Femur (tissue), 1 donor: ENCODE measurements around the gene RETSAT.
"Not testable (repeated sequence)": the region's sequence is repeated elsewhere in the genome, so short reads cannot be mapped to it uniquely, and the experiment has no call there.

Experiments
- DNase-seq: peaks from one replicate; pipeline ENCODE4 v3.0.0-alpha.2; 2017

The RETSAT gene

GRCh38 chr2:85377083-85377482 is 22.8 kb upstream of the RETSAT start:
- DNase-seq: no peak

GRCh38 chr2:85376291-85377065 is 22.1 kb upstream of the RETSAT start:
- no peak for DNase-seq

GRCh38 chr2:85371045-85371444 is 16.7 kb upstream of the RETSAT start:
- no peak for DNase-seq

- no peak for DNase-seq
Observed at GRCh38 chr2:85369500-85369899, 15.2 kb upstream of the RETSAT start.

GRCh38 chr2:85368921-85369320 is 14.6 kb upstream of the RETSAT start:
- no peak for DNase-seq

DNA sequence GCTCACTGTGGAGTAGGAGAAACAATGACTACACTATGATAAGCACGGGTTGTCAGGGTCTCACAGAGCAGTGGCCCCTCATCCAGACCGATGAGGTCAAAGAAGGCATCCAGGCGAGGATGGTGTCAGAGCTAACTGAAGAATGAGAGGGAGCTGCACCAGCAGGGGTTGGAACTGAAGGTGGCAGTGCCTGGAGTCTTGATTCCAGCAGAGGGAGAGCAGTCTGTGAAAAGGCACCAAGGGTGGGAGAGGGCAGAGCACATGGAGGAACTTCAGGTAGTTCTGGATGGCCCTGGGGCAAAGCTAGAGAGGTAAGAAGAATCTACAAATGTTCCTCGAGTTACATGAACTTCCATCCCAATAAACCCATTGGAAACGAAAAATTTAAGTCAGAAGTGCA is 12.9 kb upstream of the RETSAT start:
- no peak for DNase-seq

GRCh38 chr2:85362653-85363387 is 8.5 kb upstream of the RETSAT start:
- not testable (repeated sequence) for DNase-seq

- no peak for DNase-seq
Observed at GRCh38 chr2:85357736-85358135, 3.4 kb upstream of the RETSAT start.

- DNase-seq: no peak
Observed at GRCh38 chr2:85356186-85356585, 1.9 kb upstream of the RETSAT start.

GRCh38 chr2:85355521-85355920 is 1.2 kb upstream of the RETSAT start:
- no peak for DNase-seq

DNA sequence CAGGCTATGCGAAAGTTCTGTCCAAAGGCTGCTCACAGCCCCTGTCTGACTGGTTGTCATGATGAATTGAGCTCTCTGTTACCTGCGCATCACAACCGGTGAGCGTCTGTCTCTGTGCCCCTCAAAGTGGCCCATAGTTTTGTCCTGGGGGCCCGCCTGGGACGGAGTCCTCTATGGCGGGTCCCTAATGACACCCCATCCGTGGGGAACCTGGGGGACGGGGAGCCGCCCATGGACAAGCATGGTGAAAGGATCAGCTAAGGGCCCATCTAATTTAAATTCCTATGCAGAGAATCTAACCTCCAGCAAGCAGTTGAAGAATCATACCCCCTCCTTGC is 714 bp upstream of the RETSAT start:
- DNase-seq: peak; percentile 37

GRCh38 chr2:85353876-85354285 is 447 bp downstream of the RETSAT start:
- DNase-seq: no peak

- no peak for DNase-seq
Observed at GRCh38 chr2:85347599-85347998, 6.7 kb downstream of the RETSAT start.

DNA sequence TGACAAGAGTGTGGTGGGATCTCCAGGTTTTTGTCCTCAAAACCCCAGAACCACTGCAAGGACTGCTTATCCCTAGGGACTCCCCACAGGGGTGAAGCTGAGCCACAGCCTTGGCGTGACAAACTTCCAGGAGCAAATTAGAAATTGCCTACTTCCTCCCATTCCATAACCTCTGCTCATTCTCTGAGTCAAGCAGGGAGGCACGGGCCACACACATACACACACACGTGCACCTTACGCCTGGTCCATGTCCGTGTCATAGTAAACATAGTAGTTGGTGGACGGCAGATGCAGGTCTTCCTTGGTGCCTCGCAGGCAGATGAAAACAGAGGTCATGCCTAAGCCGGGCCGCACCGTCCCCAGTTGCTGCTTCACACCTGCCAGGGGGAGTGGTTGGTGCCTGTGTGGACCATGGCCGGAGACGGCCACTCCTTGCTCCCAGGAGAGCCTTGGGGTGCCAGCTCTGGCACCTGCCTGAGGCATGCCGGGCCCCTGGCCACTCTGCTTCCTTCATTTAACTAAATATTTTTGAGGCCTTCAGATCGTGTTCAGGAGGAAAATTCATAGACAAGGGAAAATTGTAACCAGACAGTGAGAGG is 9.9 kb downstream of the RETSAT start:
- no peak for DNase-seq

- DNase-seq: not testable (repeated sequence)
Observed at GRCh38 chr2:85343207-85343895, 11.0 kb downstream of the RETSAT start.

DNA sequence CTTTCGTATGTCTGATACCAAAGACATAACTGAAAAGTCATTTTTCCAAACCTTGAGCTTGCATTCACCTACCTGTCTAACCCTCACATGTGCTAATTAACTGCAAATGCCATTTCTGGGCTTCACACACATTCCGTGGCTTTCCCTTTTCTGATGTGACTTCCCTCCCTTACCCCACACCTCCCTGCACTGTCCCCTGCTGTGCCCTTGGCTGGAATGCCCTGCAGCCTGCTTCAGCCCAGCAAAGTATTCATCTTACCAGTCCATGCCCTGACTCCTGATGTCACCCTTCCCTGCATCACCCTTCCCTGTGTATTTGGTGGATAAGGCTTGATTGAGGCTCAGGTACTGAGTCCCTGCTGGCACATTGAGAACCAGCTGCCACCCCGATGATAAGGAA is 12.2 kb downstream of the RETSAT start:
- DNase-seq: no peak

GRCh38 chr2:85341269-85342029 is 12.9 kb downstream of the RETSAT start:
- no peak for DNase-seq

- DNase-seq: no peak
Observed at GRCh38 chr2:85340034-85340892, 14.1 kb downstream of the RETSAT start.

GRCh38 chr2:85334928-85335327 is 19.4 kb downstream of the RETSAT start:
- no peak for DNase-seq

DNA sequence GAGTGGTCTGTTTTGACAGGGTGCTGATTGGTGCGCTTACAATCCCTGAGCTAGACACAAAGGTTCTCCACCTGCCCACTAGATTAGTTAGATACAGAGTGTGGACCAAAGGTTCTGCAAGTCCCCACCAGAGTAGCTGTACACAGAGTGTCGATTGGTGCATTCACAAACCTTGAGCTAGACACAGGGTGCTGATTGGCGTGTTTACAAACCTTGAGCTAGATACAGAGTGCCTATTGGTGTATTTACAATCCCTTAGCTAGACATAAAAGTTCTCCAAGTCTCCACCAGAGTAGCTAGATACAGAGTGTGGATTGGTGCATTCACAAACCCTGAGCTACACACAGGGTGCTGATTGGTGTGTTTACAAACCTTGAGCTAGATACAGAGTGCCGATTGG is 20.5 kb downstream of the RETSAT start:
- not testable (repeated sequence) for DNase-seq

DNA sequence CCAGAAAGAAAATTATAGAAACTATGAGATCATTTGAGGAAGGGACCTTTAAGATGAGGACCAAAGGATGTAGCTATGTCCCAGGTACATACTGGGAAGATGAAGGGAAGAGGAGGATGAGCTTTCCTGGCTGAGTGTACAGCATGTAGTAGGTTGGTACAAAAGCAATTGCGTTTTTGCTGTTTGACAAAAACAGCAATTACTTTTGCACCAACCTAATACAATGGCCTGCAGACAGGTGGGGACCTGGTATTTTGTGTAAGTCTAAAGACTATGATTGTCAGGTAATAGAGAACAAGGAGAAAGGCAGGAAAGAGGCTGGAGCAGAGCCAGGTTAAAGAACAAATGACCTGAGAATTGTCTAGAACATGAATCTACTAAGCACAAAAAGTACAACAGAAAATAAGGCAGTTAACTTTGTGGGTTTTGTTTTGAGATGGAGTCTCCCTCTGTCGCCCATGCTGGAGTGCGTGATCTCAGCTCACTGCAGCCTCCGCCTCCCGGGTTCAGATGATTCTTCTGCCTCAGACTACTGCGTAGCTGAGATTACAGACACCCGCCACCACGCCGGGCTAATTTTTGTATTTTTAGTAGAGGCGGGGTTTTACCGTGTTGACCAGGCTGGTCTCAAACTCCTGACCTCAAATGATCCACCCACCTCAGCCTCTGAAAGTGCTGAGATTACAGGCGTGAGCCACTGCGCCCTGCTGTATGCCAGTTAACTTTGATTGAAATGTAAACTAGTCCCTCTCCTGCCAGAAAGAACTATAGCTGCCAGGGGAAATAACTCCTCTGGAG is 23.3 kb downstream of the RETSAT start:
- no peak for DNase-seq
